Measurements from ENCODE around the gene UGT1A10. TPM values are rescaled to one million over a fixed set of nuclear protein-coding genes. Genes with fewer than 3 reads are reported as not detected.
A peak's percentile ranks its signal among the peaks of the same experiment; 100 is the strongest.

UGT1A10 gene
- total RNA-seq, 4 donors from 2014 or later, result not detected

- DNase-seq (ENCODE audit: low spot score) (no peak), ATAC-seq (ENCODE audit: low FRiP score) (no peak)
- no peak for TF ChIP-seq CTCF (IDR thresholded peaks at IDR 0.05)
Measured at GRCh38 chr2:233807966-233808935, 172.0 kb downstream of the UGT1A10 start.

- ATAC-seq (ENCODE audit: low FRiP score), result no peak
- DNase-seq (ENCODE audit: low spot score), result no peak
- TF ChIP-seq CTCF (IDR thresholded peaks at IDR 0.05), result no peak
Measured at GRCh38 chr2:233810385-233810784, 174.1 kb downstream of the UGT1A10 start.

- DNase-seq (ENCODE audit: low spot score) (peak; percentile 14), ATAC-seq (ENCODE audit: low FRiP score) (no peak)
- TF ChIP-seq CTCF (IDR thresholded peaks at IDR 0.05), result no peak
Measured at GRCh38 chr2:233811087-233811486, 174.8 kb downstream of the UGT1A10 start.

GRCh38 chr2:233811732-233812131 is 175.5 kb downstream of the UGT1A10 start:
- no peak for TF ChIP-seq CTCF (IDR thresholded peaks at IDR 0.05)
- DNase-seq (ENCODE audit: low spot score), result no peak
- no peak for ATAC-seq (ENCODE audit: low FRiP score)

- DNase-seq (ENCODE audit: low spot score) (no peak), ATAC-seq (ENCODE audit: low FRiP score) (no peak)
- TF ChIP-seq CTCF (IDR thresholded peaks at IDR 0.05), result no peak
Measured at GRCh38 chr2:233813236-233814055, 177.2 kb downstream of the UGT1A10 start.

GRCh38 chr2:233814056-233814835 is 178.0 kb downstream of the UGT1A10 start:
- TF ChIP-seq CTCF (IDR thresholded peaks at IDR 0.05), result no peak
- DNase-seq (ENCODE audit: low spot score), result no peak
- ATAC-seq (ENCODE audit: low FRiP score), result no peak

Measured in omental fat pad (tissue), 4 donors.